Type B pancreatic cell (in vitro differentiated cells): ENCODE measurements around the gene ARHGAP31. TPM values are rescaled to one million over a fixed set of nuclear protein-coding genes. Genes with fewer than 3 reads are reported as not detected.

Experiments
- DNase-seq: peaks from one replicate; pipeline ENCODE4 v3.0.0; 2021; ENCODE audit warnings: mixed read lengths; ENCODE audit not compliant: unreplicated experiment; ENCODE audit errors: extremely low spot score
- H3K27ac Mint-ChIP-seq: 2 replicates; pipeline ENCODE4 v1.8.0; 2021; ENCODE audit warnings: mild to moderate bottlenecking, mixed read lengths
- H3K27me3 Mint-ChIP-seq: 2 replicates; pipeline ENCODE4 v1.8.0; 2021; ENCODE audit warnings: mixed read lengths
- H3K36me3 Mint-ChIP-seq: 2 replicates; pipeline ENCODE4 v1.8.0; 2021; ENCODE audit warnings: mixed read lengths
- H3K4me1 Mint-ChIP-seq: one replicate; pipeline ENCODE4 v1.8.0; 2021; ENCODE audit warnings: mixed read lengths; ENCODE audit not compliant: unreplicated experiment
- H3K4me3 Mint-ChIP-seq: 2 replicates; pipeline ENCODE4 v1.8.0; 2021; ENCODE audit warnings: mild to moderate bottlenecking, mixed read lengths
- H3K9me3 Mint-ChIP-seq: 2 replicates; pipeline ENCODE4 v1.8.0; 2021; ENCODE audit warnings: mixed read lengths
- CTCF ChIP-seq: fragments of 200-600 bp; sonication (generic); conservative IDR thresholded peaks from 2 replicates; pipeline ENCODE4 v1.5.0; 2021; ENCODE audit warnings: antibody characterized with exemption, mild to moderate bottlenecking
- total RNA-seq: library from RNA; stranded (reverse); gene quantifications from 2 replicates; pipeline ENCODE4 v1.2.1, GENCODE V29; 2021; ENCODE audit warnings: low replicate concordance

The ARHGAP31 gene
- total RNA-seq, 1 donor from 2014 or later: 17.3 TPM

DNA sequence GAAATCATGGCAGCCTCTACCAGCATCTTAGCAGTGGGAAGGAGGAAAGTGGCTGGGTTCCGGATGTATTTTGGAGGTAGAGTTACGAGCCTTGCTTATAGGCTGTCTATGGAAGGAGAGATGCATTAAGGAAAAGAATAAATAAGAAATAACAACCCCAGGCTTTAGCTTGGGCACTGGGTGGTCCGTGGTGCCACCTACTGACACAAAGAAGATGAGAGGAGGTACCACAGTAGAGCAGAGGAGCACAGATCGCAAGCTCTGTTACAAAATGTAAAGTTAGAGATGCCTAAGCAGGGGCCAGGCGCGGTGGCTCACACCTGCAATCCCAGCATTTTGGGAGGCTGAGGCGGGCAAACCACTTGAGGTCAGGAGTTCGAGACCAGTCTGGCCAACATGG lies 94.4 kb downstream of the ARHGAP31 start:
- no peak for DNase-seq
- TF ChIP-seq CTCF: no peak
- Mint-ChIP-seq H3K4me1 (no peaks in the 10 kb centered on the region), H3K27me3 (no peaks in the 10 kb centered on the region), H3K4me3 (no peak overlapping the region), H3K9me3 (no peaks in the 10 kb centered on the region), H3K36me3 (peaks cover 9% of the 10 kb centered on the region), H3K27ac (no peak overlapping the region)

GRCh38 chr3:119395923-119396358 lies 101.8 kb downstream of the ARHGAP31 start:
- H3K4me1 Mint-ChIP-seq: no peaks in the 10 kb centered on the region
- no peak overlapping the region for H3K27ac Mint-ChIP-seq
- no peak overlapping the region for H3K4me3 Mint-ChIP-seq
- H3K27me3 Mint-ChIP-seq: no peaks in the 10 kb centered on the region
- H3K9me3 Mint-ChIP-seq: no peaks in the 10 kb centered on the region
- TF ChIP-seq CTCF: no peak
- DNase-seq: no peak
- peaks cover 19% of the 10 kb centered on the region for H3K36me3 Mint-ChIP-seq

GRCh38 chr3:119396870-119397269 lies 102.7 kb downstream of the ARHGAP31 start:
- peaks cover 19% of the 10 kb centered on the region for H3K36me3 Mint-ChIP-seq
- H3K27ac Mint-ChIP-seq: no peak overlapping the region
- TF ChIP-seq CTCF: no peak

GRCh38 chr3:119400466-119400865 lies 106.3 kb downstream of the ARHGAP31 start:
- H3K27me3 Mint-ChIP-seq: no peaks in the 10 kb centered on the region
- H3K9me3 Mint-ChIP-seq: no peaks in the 10 kb centered on the region

More at GRCh38 chr3:119396870-119397269, 102.7 kb downstream of the ARHGAP31 start:
- H3K4me1 Mint-ChIP-seq: no peaks in the 10 kb centered on the region
- no peaks in the 10 kb centered on the region for H3K27me3 Mint-ChIP-seq
- H3K4me3 Mint-ChIP-seq: no peak overlapping the region
- no peak for DNase-seq
- no peaks in the 10 kb centered on the region for H3K9me3 Mint-ChIP-seq

GRCh38 chr3:119401069-119401468 lies 106.9 kb downstream of the ARHGAP31 start:
- H3K27ac Mint-ChIP-seq: no peak overlapping the region
- no peak for DNase-seq
- H3K9me3 Mint-ChIP-seq: no peaks in the 10 kb centered on the region
- peaks cover 11% of the 10 kb centered on the region for H3K36me3 Mint-ChIP-seq
- H3K27me3 Mint-ChIP-seq: no peaks in the 10 kb centered on the region
- no peak for TF ChIP-seq CTCF
- H3K4me1 Mint-ChIP-seq: peaks cover 14% of the 10 kb centered on the region
- no peak overlapping the region for H3K4me3 Mint-ChIP-seq

More at GRCh38 chr3:119400466-119400865, 106.3 kb downstream of the ARHGAP31 start:
- no peak for TF ChIP-seq CTCF
- Mint-ChIP-seq H3K36me3 (peaks cover 7% of the 10 kb centered on the region), H3K27ac (no peak overlapping the region), H3K4me1 (peaks cover 14% of the 10 kb centered on the region), H3K4me3 (no peak overlapping the region)
- DNase-seq: no peak
